Fibroblast of lung (primary cell): Measurements from ENCODE around the gene JAG1.

ENCODE experiments used
- CTCF ChIP-seq, 2 donors: IDR thresholded peaks in 1 of 2; conservative IDR thresholded peaks in 1 of 2; 1 replicate in 1 of 2; 2 replicates in 1 of 2; pipeline ENCODE4 v1.5.1; 2011 to 2012; ENCODE audit warnings: low read length in 2 of 2, control low read depth in 1 of 2, inconsistent platforms in 1 of 2, low read depth in 1 of 2, mild to moderate bottlenecking in 1 of 2
- EZH2 ChIP-seq: IDR thresholded peaks from 2 replicates; pipeline ENCODE4 v1.5.1; 2012; ENCODE audit warnings: low read length, control low read depth, mild to moderate bottlenecking; ENCODE audit errors: missing control alignments

- TF ChIP-seq CTCF (conservative IDR thresholded peaks at IDR 0.05 in 1 of 2, IDR thresholded peaks at IDR 0.05 in 1 of 2; ENCODE audit: low read depth in 1 of 2, low read length in 2 of 2), result no peak
- TF ChIP-seq EZH2, result no peak
These were observed 25.9 kb downstream of the JAG1 start for GRCh38 chr20:10647909-10648308.
